HUES48 (cell line): ENCODE results near the gene SH3PXD2B.

ENCODE experiments used
- H3K27ac ChIP-seq: one replicate; pipeline ENCODE4 v1.7.0; 2013; ENCODE audit warnings: low read depth, low read length, inconsistent platforms
- H3K27me3 ChIP-seq: 2 replicates; pipeline ENCODE4 v1.6.1; 2013; ENCODE audit warnings: mild to moderate bottlenecking, low read length; ENCODE audit not compliant: control insufficient read depth, insufficient read depth
- H3K36me3 ChIP-seq: 2 replicates; pipeline ENCODE4 v1.6.1; 2013; ENCODE audit warnings: low read length; ENCODE audit not compliant: control insufficient read depth, insufficient read depth
- H3K4me1 ChIP-seq: 2 replicates; pipeline ENCODE4 v1.6.1; 2013; ENCODE audit warnings: mild to moderate bottlenecking, low read length; ENCODE audit not compliant: control insufficient read depth, insufficient read depth
- H3K4me3 ChIP-seq: 2 replicates; pipeline ENCODE4 v1.5.1; 2013; ENCODE audit warnings: mild to moderate bottlenecking, low read depth, low read length
- H3K9ac ChIP-seq: 2 replicates; pipeline ENCODE4 v1.6.1; 2013; ENCODE audit warnings: mild to moderate bottlenecking, low read depth, low read length, moderate library complexity
- H3K9me3 ChIP-seq: 2 replicates; pipeline ENCODE4 v1.6.1; 2013; ENCODE audit warnings: low read length; ENCODE audit not compliant: control insufficient read depth, insufficient read depth

Gene SH3PXD2B

DNA sequence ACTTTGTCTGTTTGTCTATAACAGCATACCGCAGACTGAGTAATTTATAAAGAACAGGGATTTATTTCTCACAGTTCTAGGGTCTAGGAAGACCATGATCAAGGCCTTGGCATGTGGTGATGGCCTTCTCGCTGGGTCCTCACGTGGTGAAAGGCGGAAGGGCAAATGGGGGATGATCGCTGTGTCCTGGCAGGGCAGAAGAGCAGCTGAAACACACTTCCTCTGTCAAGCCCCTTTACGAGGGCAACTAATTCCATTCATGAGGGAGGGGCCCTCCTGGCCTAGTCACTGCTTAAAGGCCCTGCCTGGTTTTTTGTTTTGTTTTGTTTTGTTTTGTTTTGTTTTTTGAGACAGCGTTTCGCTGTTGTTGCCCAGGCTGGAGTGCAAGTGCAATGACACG, 128.9 kb downstream of the SH3PXD2B start:
- Histone ChIP-seq H3K4me1 (no peaks in the 10 kb centered on the region), H3K27ac (no peak overlapping the region), H3K9me3 (no peaks in the 10 kb centered on the region), H3K4me3 (no peak overlapping the region), H3K27me3 (no peaks in the 10 kb centered on the region), H3K36me3 (no peaks in the 10 kb centered on the region), H3K9ac (no peak overlapping the region)

GRCh38 chr5:172322028-172322965, 132.0 kb downstream of the SH3PXD2B start:
- Histone ChIP-seq H3K27me3 (no peaks in the 10 kb centered on the region), H3K27ac (no peak overlapping the region), H3K9ac (no peak overlapping the region), H3K9me3 (no peaks in the 10 kb centered on the region), H3K4me1 (no peaks in the 10 kb centered on the region), H3K4me3 (no peak overlapping the region), H3K36me3 (no peaks in the 10 kb centered on the region)

- Histone ChIP-seq H3K27ac (no peak overlapping the region), H3K4me3 (no peak overlapping the region)
These were observed 132.7 kb downstream of the SH3PXD2B start for GRCh38 chr5:172321593-172321992.

GRCh38 chr5:172319708-172320441, 134.4 kb downstream of the SH3PXD2B start:
- no peak overlapping the region for H3K9ac ChIP-seq
- H3K9me3 ChIP-seq, result no peaks in the 10 kb centered on the region
- H3K4me1 ChIP-seq, result no peaks in the 10 kb centered on the region
- no peak overlapping the region for H3K27ac ChIP-seq
- H3K27me3 ChIP-seq, result no peaks in the 10 kb centered on the region
- H3K4me3 ChIP-seq, result no peak overlapping the region
- no peaks in the 10 kb centered on the region for H3K36me3 ChIP-seq

More at GRCh38 chr5:172321593-172321992, 132.7 kb downstream of the SH3PXD2B start:
- H3K36me3 ChIP-seq, result no peaks in the 10 kb centered on the region
- no peaks in the 10 kb centered on the region for H3K27me3 ChIP-seq
- no peaks in the 10 kb centered on the region for H3K4me1 ChIP-seq
- H3K9me3 ChIP-seq, result no peaks in the 10 kb centered on the region
- H3K9ac ChIP-seq, result no peak overlapping the region

- Histone ChIP-seq H3K9me3 (no peaks in the 10 kb centered on the region), H3K36me3 (no peaks in the 10 kb centered on the region), H3K4me3 (no peak overlapping the region), H3K9ac (no peak overlapping the region), H3K4me1 (no peaks in the 10 kb centered on the region), H3K27me3 (no peaks in the 10 kb centered on the region), H3K27ac (no peak overlapping the region)
These were observed 138.5 kb downstream of the SH3PXD2B start for GRCh38 chr5:172315587-172316493.

DNA sequence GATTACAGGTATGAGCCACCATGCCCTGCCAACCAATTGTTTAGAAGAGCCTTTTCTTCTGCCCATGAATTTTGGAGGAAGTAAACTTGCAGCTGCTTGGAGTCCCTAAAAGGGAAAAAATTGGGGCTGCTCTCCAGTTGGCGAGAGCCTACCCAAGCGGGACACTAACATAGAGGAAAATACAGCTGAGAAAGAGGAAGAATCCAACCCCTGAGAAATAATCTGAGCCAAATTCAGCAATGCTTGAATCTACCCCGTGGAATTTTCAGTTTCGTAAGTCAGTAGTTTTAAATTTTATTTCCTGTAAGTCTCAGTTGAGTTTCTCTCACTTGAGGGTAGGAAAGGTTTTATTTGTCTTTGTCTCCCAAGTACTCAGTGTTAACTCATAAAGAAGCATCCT, 140.4 kb downstream of the SH3PXD2B start:
- Histone ChIP-seq H3K27me3 (no peaks in the 10 kb centered on the region), H3K9me3 (no peaks in the 10 kb centered on the region), H3K36me3 (no peaks in the 10 kb centered on the region), H3K4me3 (no peak overlapping the region), H3K27ac (no peak overlapping the region), H3K4me1 (no peaks in the 10 kb centered on the region), H3K9ac (no peak overlapping the region)

GRCh38 chr5:172312286-172312685, 142.0 kb downstream of the SH3PXD2B start:
- Histone ChIP-seq H3K9me3 (no peaks in the 10 kb centered on the region), H3K27ac (no peak overlapping the region), H3K9ac (no peak overlapping the region), H3K4me3 (no peak overlapping the region), H3K36me3 (no peaks in the 10 kb centered on the region), H3K27me3 (no peaks in the 10 kb centered on the region), H3K4me1 (no peaks in the 10 kb centered on the region)

GRCh38 chr5:172311605-172312004, 142.7 kb downstream of the SH3PXD2B start:
- H3K9me3 ChIP-seq, result no peaks in the 10 kb centered on the region
- no peak overlapping the region for H3K9ac ChIP-seq
- no peaks in the 10 kb centered on the region for H3K36me3 ChIP-seq

DNA sequence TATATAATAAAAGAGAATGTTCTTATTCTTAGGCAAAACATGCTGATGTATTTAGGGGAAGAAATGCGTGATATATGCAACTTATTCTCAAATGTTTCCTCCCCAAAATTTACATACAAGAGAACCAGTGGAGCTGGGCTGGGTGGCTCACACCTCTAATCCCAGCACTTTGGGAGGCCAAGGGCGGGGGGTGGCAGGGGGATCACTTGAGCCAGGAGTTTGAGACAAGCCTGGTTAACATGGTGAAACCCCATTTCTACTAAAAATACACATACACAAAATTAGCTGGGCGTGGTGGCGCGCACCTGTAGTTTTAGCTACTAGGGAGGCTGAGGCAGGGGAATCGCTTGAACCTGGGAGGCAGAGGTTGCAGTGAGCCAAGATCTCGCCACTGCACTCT, 143.3 kb downstream of the SH3PXD2B start:
- Histone ChIP-seq H3K4me3 (no peak overlapping the region), H3K27me3 (no peaks in the 10 kb centered on the region), H3K4me1 (no peaks in the 10 kb centered on the region), H3K36me3 (no peaks in the 10 kb centered on the region), H3K27ac (no peak overlapping the region), H3K9me3 (no peaks in the 10 kb centered on the region), H3K9ac (no peak overlapping the region)

More at GRCh38 chr5:172311605-172312004, 142.7 kb downstream of the SH3PXD2B start:
- Histone ChIP-seq H3K4me1 (no peaks in the 10 kb centered on the region), H3K27me3 (no peaks in the 10 kb centered on the region), H3K27ac (no peak overlapping the region), H3K4me3 (no peak overlapping the region)

DNA sequence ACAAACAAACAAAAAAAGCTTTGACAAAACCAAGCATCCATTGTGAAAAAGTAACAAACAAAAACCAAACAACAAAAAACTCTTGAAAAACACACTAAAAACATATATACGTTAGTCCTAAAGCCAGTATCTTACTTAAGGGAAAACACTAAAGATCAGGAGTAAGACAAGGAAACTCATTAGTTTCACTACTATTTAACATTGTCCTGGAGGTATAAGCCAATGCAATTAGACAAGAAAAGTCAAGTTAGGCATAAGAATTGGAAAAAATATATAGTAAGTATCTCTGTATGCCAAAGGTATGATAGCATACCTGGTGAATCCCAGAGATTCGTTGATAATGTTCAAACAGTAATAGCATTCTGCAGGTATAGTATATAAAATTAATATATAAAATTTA, 148.9 kb downstream of the SH3PXD2B start:
- H3K9ac ChIP-seq, result no peak overlapping the region
- peaks cover 9% of the 10 kb centered on the region for H3K9me3 ChIP-seq
- no peak overlapping the region for H3K27ac ChIP-seq
- no peaks in the 10 kb centered on the region for H3K36me3 ChIP-seq
- no peaks in the 10 kb centered on the region for H3K4me1 ChIP-seq
- H3K27me3 ChIP-seq, result no peaks in the 10 kb centered on the region
- H3K4me3 ChIP-seq, result no peak overlapping the region
